Measurements from ENCODE around the gene NRAP. TPM values are rescaled to one million over a fixed set of nuclear protein-coding genes. Genes with fewer than 3 reads are reported as not detected.

The NRAP gene
- total and polyA plus RNA-seq, 2 of the 8 experiments (the other 6 are each of a cell fraction or from before 2014, with no cell fraction given) = not detected

DNA sequence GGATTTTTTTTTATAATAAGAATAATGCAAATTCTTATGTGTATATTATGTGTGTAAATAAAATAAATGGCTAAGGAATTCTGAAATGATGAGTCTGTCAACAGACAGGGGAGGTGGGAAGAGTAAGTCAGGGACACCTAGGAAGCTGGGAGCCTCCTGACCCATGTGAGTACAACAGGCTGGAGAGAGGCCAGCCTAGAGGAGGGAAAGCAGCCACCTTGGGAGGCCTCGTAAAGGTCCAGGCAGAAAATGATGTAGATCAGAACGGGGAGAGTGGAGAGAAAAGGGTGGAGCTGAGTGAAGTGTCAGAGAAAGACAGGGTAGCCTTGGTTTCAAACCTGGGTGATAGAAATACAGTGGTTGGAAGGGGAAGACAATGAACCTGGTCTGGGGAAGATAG lies 6.9 kb downstream of the NRAP start:
- no peaks in the 10 kb centered on the region for H3K4me1 ChIP-seq (replicated peaks in 1 of 4; ENCODE audit: control insufficient read depth in 3 of 4, insufficient read depth in 4 of 4, low read length in 3 of 4)
- no peak overlapping the region for H3K23ac ChIP-seq (ENCODE audit: insufficient read length)
- no peaks in the 10 kb centered on the region for H3K36me3 ChIP-seq (ENCODE audit: control insufficient read depth in 2 of 4, insufficient read depth in 4 of 4, low read length in 3 of 4)
- no peak overlapping the region for H2AFZ ChIP-seq (ENCODE audit: low read length)
- H2BK5ac ChIP-seq (ENCODE audit: low read depth, low read length) = no peak overlapping the region
- no peak overlapping the region for H2BK12ac ChIP-seq (ENCODE audit: low read depth, low read length)
- no peak for FAIRE-seq
- no peak overlapping the region for H3K9ac ChIP-seq (replicated peaks in 1 of 4; ENCODE audit: extremely low read depth in 1 of 4, low read depth in 3 of 4, low read length in 3 of 4)
- H3K4me2 ChIP-seq (ENCODE audit: insufficient read depth in 1 of 2, low read depth in 2 of 2, low read length in 2 of 2) = no peak overlapping the region
- peaks cover 0 to 1% of the 10 kb centered on the region in 2 experiments for H4K20me1 ChIP-seq (replicated peaks in 1 of 2; ENCODE audit: control insufficient read depth in 1 of 2, insufficient read depth in 2 of 2, low read length in 2 of 2)
- no peak for DNase-seq (ENCODE audit: low read depth in 1 of 2, low spot score in 2 of 2)
- H3K23me2 ChIP-seq (ENCODE audit: low read depth, low read length) = no peaks in the 10 kb centered on the region
- 87% methylated on average over 2 of the region's 2 CpGs; no CpG with 5 or more reads in 1 of the 2 experiments for WGBS, 2 experiments (ENCODE audit: extremely low coverage in 1 of 2, insufficient coverage in 1 of 2, insufficient read length in 1 of 2, insufficient replicate concordance in 2 of 2, low coverage in 1 of 2, low lambda C conversion rate in 2 of 2, missing lambda C conversion rate in 1 of 2)
- H3K4me3 ChIP-seq (ENCODE audit: extremely low read depth in 1 of 4, insufficient read depth in 2 of 4, low read depth in 3 of 4, low read length in 4 of 4) = no peak overlapping the region
- H3K18ac ChIP-seq (ENCODE audit: extremely low read depth, low read length) = no peak overlapping the region
- H3K27me3 ChIP-seq (replicated peaks in 1 of 4; ENCODE audit: control insufficient read depth in 3 of 4, extremely low read depth in 1 of 4, insufficient read depth in 3 of 4, low read length in 3 of 4) = no peaks in the 10 kb centered on the region
- H3K14ac ChIP-seq (ENCODE audit: insufficient read length) = no peak overlapping the region
- no peak overlapping the region for H3K56ac ChIP-seq (replicated peaks; ENCODE audit: insufficient read length, low read depth, low read length)
- H3K4ac ChIP-seq (replicated peaks; ENCODE audit: insufficient read length, low read depth, low read length) = no peak overlapping the region
- H4K8ac ChIP-seq (ENCODE audit: extremely low read depth, insufficient read depth, low read length) = no peak overlapping the region
- ChIA-PET CTCF (ENCODE audit: partially characterized antibody) (interaction anchor here (0.6 to 0.8 kb wide), 2 partner anchors 40 to 189 kb away, joined by 3 read pairs; no protein-coding TSS in a partner anchor), POLR2A (ENCODE audit: partially characterized antibody) (no interaction called here)
- no peaks in the 10 kb centered on the region for H3K79me2 ChIP-seq (ENCODE audit: control insufficient read depth in 1 of 2, insufficient read depth in 2 of 2, low read length in 2 of 2)
- H2BK20ac ChIP-seq (ENCODE audit: low read length) = no peak overlapping the region
- no peak overlapping the region for H2BK15ac ChIP-seq (ENCODE audit: low read length)
- H4K5ac ChIP-seq (ENCODE audit: insufficient read length, low read depth, low read length) = no peak overlapping the region
- no peak overlapping the region for H3K27ac ChIP-seq (ENCODE audit: low read depth, low read length)
- H2AK5ac ChIP-seq (ENCODE audit: low read depth, low read length) = no peak overlapping the region
- no peaks in the 10 kb centered on the region for H3K9me3 ChIP-seq (ENCODE audit: insufficient read depth in 2 of 2, low read depth in 1 of 2, low read length in 1 of 2)
- no peak overlapping the region for H4K91ac ChIP-seq (replicated peaks; ENCODE audit: insufficient read length, low read length)
- H3K79me1 ChIP-seq (ENCODE audit: low read depth, low read length) = no peaks in the 10 kb centered on the region
- H2BK120ac ChIP-seq (replicated peaks; ENCODE audit: low read depth, low read length) = no peak overlapping the region
- TF ChIP-seq SUZ12 (IDR thresholded peaks at IDR 0.05; ENCODE audit: low read length) (no peak), SRF (IDR thresholded peaks at IDR 0.05; ENCODE audit: low read depth, low read length) (no peak), CHD2 (IDR thresholded peaks at IDR 0.05; ENCODE audit: low read length) (no peak), YY1 (IDR thresholded peaks at IDR 0.05; ENCODE audit: low read depth, low read length) (no peak), PHF8 (conservative IDR thresholded peaks at IDR 0.05; ENCODE audit: low read depth, low read length) (no peak), KDM4A (IDR thresholded peaks at IDR 0.05; ENCODE audit: low read depth, low read length, severe bottlenecking) (no peak), BACH1 (IDR thresholded peaks at IDR 0.05; ENCODE audit: low read length) (no peak), ASH2L (IDR thresholded peaks at IDR 0.05; ENCODE audit: low read length) (no peak), KDM5A (IDR thresholded peaks at IDR 0.05; ENCODE audit: low read length) (no peak), SP1 (IDR thresholded peaks at IDR 0.05; ENCODE audit: low read depth, low read length) (no peak)
